ENCODE measurements around the gene PHACTR3. TPM values are rescaled to one million over a fixed set of nuclear protein-coding genes. Genes with fewer than 3 reads are reported as not detected.

The PHACTR3 gene
- total and polyA plus RNA-seq, 10 donors: 1.4 to 15.0 (median 8.6) TPM

DNA sequence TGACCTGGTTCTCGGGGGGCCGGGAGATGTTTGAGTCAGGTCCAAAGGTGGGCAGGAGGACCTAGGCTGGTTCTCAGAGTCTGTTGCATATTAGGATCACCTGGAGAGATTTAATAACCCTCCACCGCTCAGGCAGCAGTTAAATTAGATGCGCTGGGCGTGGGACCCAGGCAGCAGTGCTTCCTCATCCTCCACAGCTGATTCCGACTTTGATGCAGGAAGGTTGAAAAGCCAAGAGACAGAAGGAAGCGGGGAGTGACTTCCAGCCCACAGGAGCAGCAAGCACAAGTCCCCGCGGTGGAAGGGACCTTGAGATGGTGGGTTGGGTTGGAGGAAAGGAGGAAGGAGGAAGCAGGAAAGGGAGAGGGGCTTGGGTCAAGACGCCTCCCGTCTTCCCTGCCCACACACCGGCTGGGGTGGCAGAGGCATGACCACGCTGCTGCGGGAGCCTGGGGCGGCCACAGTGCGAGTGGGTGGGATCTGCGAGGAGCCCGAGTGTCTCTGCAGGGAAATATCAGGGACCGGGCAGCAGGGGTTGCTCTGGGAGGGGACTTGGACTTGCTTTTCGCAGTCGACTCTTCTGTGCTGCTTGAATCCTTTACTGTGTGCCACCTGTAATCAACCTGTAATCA, 146.0 kb downstream of the PHACTR3 start:
- peaks cover 0 to 3% (median 0%) of the 10 kb centered on the region in 6 donors for H3K36me3 ChIP-seq
- peaks cover 0 to 33% (median 19%) of the 10 kb centered on the region in 6 donors for H3K4me1 ChIP-seq
- H3K4me3 ChIP-seq: no peak overlapping the region
- DNase-seq: peak; percentile 49
- H3K9me3 ChIP-seq: no peaks in the 10 kb centered on the region
- H3K27me3 ChIP-seq (replicated peaks in 1 of 7): peaks cover 0 to 56% (median 0%) of the 10 kb centered on the region in 7 donors
- intact Hi-C loops (cut with DNase I; ENCODE audit: low total_unique reads): loop anchor here (5.0 kb wide), 1 partner anchor 178 kb away; no protein-coding TSS in a partner anchor
- TF ChIP-seq POLR2AphosphoS5 (IDR thresholded peaks at IDR 0.05): no peak
- TF ChIP-seq, protein P1, sequence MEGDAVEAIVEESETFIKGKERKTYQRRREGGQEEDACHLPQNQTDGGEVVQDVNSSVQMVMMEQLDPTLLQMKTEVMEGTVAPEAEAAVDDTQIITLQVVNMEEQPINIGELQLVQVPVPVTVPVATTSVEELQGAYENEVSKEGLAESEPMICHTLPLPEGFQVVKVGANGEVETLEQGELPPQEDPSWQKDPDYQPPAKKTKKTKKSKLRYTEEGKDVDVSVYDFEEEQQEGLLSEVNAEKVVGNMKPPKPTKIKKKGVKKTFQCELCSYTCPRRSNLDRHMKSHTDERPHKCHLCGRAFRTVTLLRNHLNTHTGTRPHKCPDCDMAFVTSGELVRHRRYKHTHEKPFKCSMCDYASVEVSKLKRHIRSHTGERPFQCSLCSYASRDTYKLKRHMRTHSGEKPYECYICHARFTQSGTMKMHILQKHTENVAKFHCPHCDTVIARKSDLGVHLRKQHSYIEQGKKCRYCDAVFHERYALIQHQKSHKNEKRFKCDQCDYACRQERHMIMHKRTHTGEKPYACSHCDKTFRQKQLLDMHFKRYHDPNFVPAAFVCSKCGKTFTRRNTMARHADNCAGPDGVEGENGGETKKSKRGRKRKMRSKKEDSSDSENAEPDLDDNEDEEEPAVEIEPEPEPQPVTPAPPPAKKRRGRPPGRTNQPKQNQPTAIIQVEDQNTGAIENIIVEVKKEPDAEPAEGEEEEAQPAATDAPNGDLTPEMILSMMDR (IDR thresholded peaks at IDR 0.05 in 8 of 11, conservative IDR thresholded peaks at IDR 0.05 in 3 of 11): no peak
- TF ChIP-seq POLR2A (IDR thresholded peaks at IDR 0.05): no peak
- H3K27ac ChIP-seq: no peak overlapping the region
- WGBS, 5 donors: 61 to 71% (median 68%) methylated on average over 19 to 21 of the region's 21 CpGs

DNA sequence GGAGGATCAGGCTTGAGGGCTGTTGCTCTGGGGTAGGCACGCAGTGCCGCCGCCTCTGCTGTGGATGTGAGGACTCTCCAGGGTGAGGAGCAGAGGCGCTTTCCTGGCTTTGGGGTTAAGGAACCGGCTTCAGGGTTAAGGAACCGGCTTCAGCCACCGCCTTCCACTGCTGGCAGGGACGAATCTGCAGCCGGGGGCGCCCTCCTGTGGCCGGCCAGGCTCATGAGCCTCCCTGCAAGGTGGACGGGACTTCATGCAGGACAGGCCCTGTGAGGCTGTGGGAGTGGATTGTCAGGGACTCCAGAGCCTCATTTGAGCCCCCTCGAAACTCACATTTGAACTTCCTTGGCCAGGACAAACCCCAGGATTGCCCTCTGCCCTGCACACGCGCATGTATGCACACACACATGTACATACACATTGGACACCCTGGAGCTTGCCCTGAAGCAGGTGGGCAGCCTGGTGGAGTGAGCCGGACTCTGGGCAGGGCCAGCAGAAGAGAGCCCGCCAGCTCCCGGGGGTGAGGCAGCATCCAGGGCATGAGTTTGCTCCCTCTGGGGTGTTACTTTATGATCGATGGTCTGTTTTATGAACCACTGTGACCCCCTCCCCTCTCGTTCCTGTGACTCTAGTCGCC, 146.9 kb downstream of the PHACTR3 start:
- no peaks in the 10 kb centered on the region for H3K9me3 ChIP-seq
- intact Hi-C loops (cut with DNase I; ENCODE audit: low total_unique reads): loop anchor here (5.0 kb wide), 1 partner anchor 179 kb away; no protein-coding TSS in a partner anchor
- H3K27me3 ChIP-seq (replicated peaks in 1 of 7): peaks cover 0 to 65% (median 0%) of the 10 kb centered on the region in 7 donors
- peaks cover 0 to 7% (median 0%) of the 10 kb centered on the region in 6 donors for H3K36me3 ChIP-seq
- no peak overlapping the region for H3K4me3 ChIP-seq
- TF ChIP-seq, protein P1 (IDR thresholded peaks at IDR 0.05 in 8 of 11, conservative IDR thresholded peaks at IDR 0.05 in 3 of 11): peak; percentile 13 to 68 (median 52)
- TF ChIP-seq POLR2AphosphoS5 (IDR thresholded peaks at IDR 0.05) (no peak), POLR2A (IDR thresholded peaks at IDR 0.05) (no peak)
- DNase-seq: peak; percentile 86
- 29 to 51% (median 34%) methylated on average over 13 to 21 of the region's 21 CpGs for WGBS, 5 donors
- H3K4me1 ChIP-seq: peaks cover 0 to 33% (median 19%) of the 10 kb centered on the region in 6 donors
- no peak overlapping the region for H3K27ac ChIP-seq

DNA sequence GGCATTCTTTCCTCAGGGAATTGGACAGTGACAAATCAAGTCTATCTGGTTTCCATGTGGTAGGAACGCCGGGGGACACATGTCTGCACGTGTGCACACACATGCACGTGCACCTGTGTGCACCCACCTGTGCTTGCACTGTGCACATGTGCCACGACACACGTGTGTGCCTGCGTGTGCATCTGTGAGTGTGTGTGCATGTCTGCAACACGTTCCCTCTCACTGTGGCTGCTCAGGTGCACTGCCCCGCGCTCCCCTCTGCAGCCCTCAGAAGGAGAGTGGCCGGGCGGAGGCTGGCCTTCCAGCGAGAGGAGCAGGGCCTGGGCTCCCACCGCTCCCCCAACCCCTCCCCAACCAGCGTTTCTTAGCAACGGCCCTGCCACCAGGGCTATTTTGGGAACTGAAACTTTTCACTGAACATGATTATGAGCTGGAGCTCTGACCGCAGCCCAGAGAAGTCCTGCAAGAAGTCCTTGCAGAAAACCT, 147.8 kb downstream of the PHACTR3 start:
- intact Hi-C loops (cut with DNase I; ENCODE audit: low total_unique reads): loop anchor here (5.0 kb wide), 1 partner anchor 180 kb away; no protein-coding TSS in a partner anchor

More for the DNA sequence above, 147.8 kb downstream of the PHACTR3 start:
- Histone ChIP-seq H3K36me3 (peaks cover 0 to 7% (median 0%) of the 10 kb centered on the region in 6 donors), H3K27me3 (replicated peaks in 1 of 7) (peaks cover 0 to 71% (median 0%) of the 10 kb centered on the region in 7 donors), H3K4me1 (peaks cover 0 to 33% (median 19%) of the 10 kb centered on the region in 6 donors), H3K9me3 (no peaks in the 10 kb centered on the region), H3K27ac (no peak overlapping the region), H3K4me3 (no peak overlapping the region)
- peak; percentile 79 for DNase-seq
- 35 to 48% (median 40%) methylated on average over 15 to 17 of the region's 17 CpGs for WGBS, 5 donors
- no peak for TF ChIP-seq POLR2AphosphoS5 (IDR thresholded peaks at IDR 0.05)
- no peak for TF ChIP-seq POLR2A (IDR thresholded peaks at IDR 0.05)
- TF ChIP-seq, protein P1 (IDR thresholded peaks at IDR 0.05 in 8 of 11, conservative IDR thresholded peaks at IDR 0.05 in 3 of 11): no peak

Measured in spleen (tissue), 11 donors.